ENCODE results near the gene PIK3R4. TPM values are rescaled to one million over a fixed set of nuclear protein-coding genes. Genes with fewer than 3 reads are reported as not detected.

PIK3R4 gene
- total RNA-seq, 3 donors from 2014 or later, result 36.8 to 55.2 (median 38.7) TPM

GRCh38 chr3:130645261-130645660, 101.4 kb downstream of the PIK3R4 start:
- Histone ChIP-seq H3K4me1 (no peaks in the 10 kb centered on the region), H3K27me3 (no peaks in the 10 kb centered on the region), H3K4me3 (no peak overlapping the region), H3K36me3 (no peaks in the 10 kb centered on the region), H3K27ac (no peak overlapping the region), H3K9me3 (no peaks in the 10 kb centered on the region)
- intact Hi-C loops (cut with DNase I; ENCODE audit: low total_unique reads), result no loop called here
- no peak for DNase-seq (ENCODE audit: low spot score in 2 of 2)
- TF ChIP-seq POLR2AphosphoS5 (IDR thresholded peaks at IDR 0.05) (no peak), POLR2A (IDR thresholded peaks at IDR 0.05) (no peak), CTCF (IDR thresholded peaks at IDR 0.05) (no peak)

GRCh38 chr3:130644628-130645253, 101.9 kb downstream of the PIK3R4 start:
- Histone ChIP-seq H3K27me3 (no peaks in the 10 kb centered on the region), H3K4me3 (no peak overlapping the region), H3K4me1 (no peaks in the 10 kb centered on the region), H3K36me3 (no peaks in the 10 kb centered on the region), H3K9me3 (no peaks in the 10 kb centered on the region), H3K27ac (no peak overlapping the region)
- DNase-seq (ENCODE audit: low spot score in 2 of 2), result no peak
- TF ChIP-seq POLR2AphosphoS5 (IDR thresholded peaks at IDR 0.05) (no peak), CTCF (IDR thresholded peaks at IDR 0.05) (no peak), POLR2A (IDR thresholded peaks at IDR 0.05) (no peak)
- intact Hi-C loops (cut with DNase I; ENCODE audit: low total_unique reads), result no loop called here

- DNase-seq (ENCODE audit: low spot score in 2 of 2), result no peak
- H3K4me3 ChIP-seq, result no peak overlapping the region
- H3K27me3 ChIP-seq, result no peaks in the 10 kb centered on the region
- H3K4me1 ChIP-seq, result no peaks in the 10 kb centered on the region
- intact Hi-C loops (cut with DNase I; ENCODE audit: low total_unique reads), result no loop called here
- no peak for TF ChIP-seq POLR2A (IDR thresholded peaks at IDR 0.05)
- no peak for TF ChIP-seq POLR2AphosphoS5 (IDR thresholded peaks at IDR 0.05)
- TF ChIP-seq CTCF (IDR thresholded peaks at IDR 0.05), result no peak
- H3K27ac ChIP-seq, result no peak overlapping the region
- no peaks in the 10 kb centered on the region for H3K9me3 ChIP-seq
- no peaks in the 10 kb centered on the region for H3K36me3 ChIP-seq
These were observed 106.6 kb downstream of the PIK3R4 start for GRCh38 chr3:130640027-130640426.

- H3K4me3 ChIP-seq, result no peak overlapping the region
- TF ChIP-seq POLR2AphosphoS5 (IDR thresholded peaks at IDR 0.05) (no peak), POLR2A (IDR thresholded peaks at IDR 0.05) (no peak), CTCF (IDR thresholded peaks at IDR 0.05) (no peak)
- no peak overlapping the region for H3K27ac ChIP-seq
- H3K9me3 ChIP-seq, result no peaks in the 10 kb centered on the region
- DNase-seq (ENCODE audit: low spot score in 2 of 2), result no peak
- no peaks in the 10 kb centered on the region for H3K4me1 ChIP-seq
- H3K27me3 ChIP-seq, result no peaks in the 10 kb centered on the region
- intact Hi-C loops (cut with DNase I; ENCODE audit: low total_unique reads), result no loop called here
- no peaks in the 10 kb centered on the region for H3K36me3 ChIP-seq
These were observed 110.0 kb downstream of the PIK3R4 start for GRCh38 chr3:130636480-130637234.

- intact Hi-C loops (cut with DNase I; ENCODE audit: low total_unique reads), result no loop called here
- TF ChIP-seq CTCF (IDR thresholded peaks at IDR 0.05) (no peak), POLR2A (IDR thresholded peaks at IDR 0.05) (no peak), POLR2AphosphoS5 (IDR thresholded peaks at IDR 0.05) (no peak)
- no peaks in the 10 kb centered on the region for H3K9me3 ChIP-seq
- no peak overlapping the region for H3K27ac ChIP-seq
- no peak overlapping the region for H3K4me3 ChIP-seq
- no peaks in the 10 kb centered on the region for H3K27me3 ChIP-seq
- H3K4me1 ChIP-seq, result no peaks in the 10 kb centered on the region
- no peaks in the 10 kb centered on the region for H3K36me3 ChIP-seq
- no peak for DNase-seq (ENCODE audit: low spot score in 2 of 2)
These were observed 110.7 kb downstream of the PIK3R4 start for GRCh38 chr3:130635978-130636377.

All from breast epithelium (tissue), 4 donors.